OCI-M2 (cell line): Measurements from ENCODE around the gene RGS7.

ENCODE experiments used
- DNase-seq: peaks from one replicate; lab custom pipeline; 2025; ENCODE audit not compliant: unreplicated experiment; lab: John Stamatoyannopoulos, UW

The RGS7 gene

DNA sequence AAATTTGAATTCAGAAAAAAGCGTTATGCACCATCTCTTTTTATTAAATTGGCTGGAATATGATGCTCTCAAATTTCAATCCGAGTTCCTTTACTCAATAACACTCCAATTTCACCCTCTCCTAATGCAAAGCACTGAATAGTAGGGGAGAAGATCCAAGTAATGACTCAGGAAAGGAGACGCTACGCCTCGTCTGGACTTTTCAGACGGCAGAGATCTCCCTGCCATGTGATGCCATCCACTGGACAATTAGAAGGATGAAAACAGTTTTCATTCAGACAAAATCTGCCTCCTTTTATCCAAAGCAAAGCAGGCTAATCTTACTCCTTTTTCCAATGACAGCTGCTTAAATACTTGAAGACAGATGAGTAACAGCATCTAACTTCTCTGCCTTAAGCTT, 502.6 kb downstream of the RGS7 start:
- no peak for DNase-seq

DNA sequence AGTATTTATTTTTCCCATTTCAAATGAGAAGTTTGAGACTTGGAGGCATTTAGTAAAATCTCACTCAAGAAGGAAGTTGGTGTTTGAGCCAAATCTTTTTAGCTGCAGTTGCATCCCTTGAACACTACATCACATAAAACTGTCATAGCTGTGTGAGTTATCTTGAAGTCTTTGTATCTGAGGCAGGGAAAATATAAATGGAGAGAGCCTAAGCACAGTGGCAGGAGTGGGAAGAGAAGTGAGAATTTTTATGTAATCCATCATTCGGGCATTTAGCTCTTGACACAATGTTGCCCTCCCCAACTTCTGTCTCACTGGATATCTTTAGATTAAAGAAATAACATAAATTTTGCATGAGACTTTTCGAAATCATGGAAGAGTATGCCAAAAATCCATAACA, 509.7 kb downstream of the RGS7 start:
- DNase-seq: no peak

DNA sequence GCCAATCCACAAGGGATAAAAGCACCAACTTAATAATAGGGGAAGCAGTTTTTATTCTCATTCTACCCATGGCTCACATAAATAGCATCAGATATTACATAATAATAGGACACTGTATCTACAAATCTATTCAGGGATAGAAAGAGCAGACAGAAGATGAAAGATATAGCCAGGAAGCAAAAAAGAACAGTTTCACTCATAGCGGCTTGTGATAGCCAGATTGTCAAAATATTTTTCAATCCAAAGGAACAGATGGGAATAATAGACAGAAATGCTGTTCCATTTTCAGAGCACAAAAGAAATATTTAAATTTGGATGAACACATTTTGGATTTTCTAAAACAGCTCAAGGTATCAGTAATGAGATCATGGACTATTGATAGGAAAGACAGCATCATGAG, 512.5 kb downstream of the RGS7 start:
- no peak for DNase-seq

DNA sequence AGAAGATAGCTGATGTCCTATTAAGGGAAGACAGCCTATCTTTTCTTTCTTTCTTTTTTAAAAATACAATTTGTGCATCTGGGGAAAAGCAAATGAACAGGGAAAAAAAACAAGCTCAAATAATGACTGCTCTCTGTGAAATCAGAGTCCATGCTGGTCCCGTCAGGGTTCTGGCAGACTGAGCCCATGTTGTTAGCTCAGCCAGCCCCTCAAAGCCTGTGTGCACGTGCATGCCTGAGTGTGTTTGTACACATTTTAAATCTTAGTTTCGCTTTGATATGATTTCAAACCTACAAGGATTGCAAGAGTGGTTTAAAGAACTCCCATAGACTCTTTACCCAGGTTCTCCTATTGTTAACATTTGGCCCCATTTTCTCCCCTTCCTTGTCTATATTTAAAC, 513.2 kb downstream of the RGS7 start:
- no peak for DNase-seq

GRCh38 chr1:240836271-240836670, 520.7 kb downstream of the RGS7 start:
- DNase-seq: no peak

GRCh38 chr1:240835291-240835690, 521.7 kb downstream of the RGS7 start:
- DNase-seq: no peak

GRCh38 chr1:240833075-240833474, 523.9 kb downstream of the RGS7 start:
- DNase-seq: no peak

GRCh38 chr1:240831922-240832321, 525.1 kb downstream of the RGS7 start:
- DNase-seq: no peak

DNA sequence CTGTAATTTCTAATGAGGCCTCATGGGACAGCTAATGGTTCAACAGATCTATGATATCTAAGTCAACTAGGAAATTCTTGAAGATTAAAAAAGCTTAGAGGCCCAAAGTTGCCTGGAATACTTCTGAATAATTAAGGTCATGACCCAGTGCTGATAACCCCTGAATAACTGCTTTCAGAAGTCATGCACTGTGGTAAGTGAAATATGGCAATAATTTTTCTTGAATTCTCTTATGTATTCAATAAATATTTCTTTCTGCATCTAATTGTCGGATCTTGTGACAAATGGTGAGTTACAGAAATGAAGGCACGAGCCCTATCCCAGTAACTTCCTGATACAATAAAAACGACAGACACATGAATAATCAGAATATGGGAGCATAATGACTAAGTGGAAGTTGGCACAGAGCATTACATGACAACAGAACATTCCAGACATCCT, 525.8 kb downstream of the RGS7 start:
- no peak for DNase-seq

DNA sequence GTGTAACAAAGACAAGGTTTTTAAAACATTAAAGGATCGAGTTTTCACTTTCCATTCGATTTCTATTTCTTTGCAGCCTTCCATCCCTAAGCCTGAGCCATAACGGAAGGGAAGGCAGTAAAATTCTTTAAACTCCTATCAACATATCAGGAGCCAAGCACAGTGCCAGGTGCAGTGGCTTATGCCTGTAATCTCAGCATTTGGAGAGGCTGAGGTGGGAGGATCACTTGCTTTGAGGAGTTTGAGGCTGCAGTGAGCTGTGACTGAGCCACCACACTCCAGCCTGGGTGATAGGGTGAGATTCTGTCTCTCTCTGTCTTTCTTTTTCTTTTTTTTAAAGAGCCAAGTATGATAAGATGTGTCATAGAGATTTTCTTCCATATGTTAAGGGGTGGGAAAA, 527.5 kb downstream of the RGS7 start:
- no peak for DNase-seq

- DNase-seq: no peak
These were observed 529.2 kb downstream of the RGS7 start for GRCh38 chr1:240827786-240828185.

- DNase-seq: no peak
These were observed 532.8 kb downstream of the RGS7 start for GRCh38 chr1:240824238-240824637.

DNA sequence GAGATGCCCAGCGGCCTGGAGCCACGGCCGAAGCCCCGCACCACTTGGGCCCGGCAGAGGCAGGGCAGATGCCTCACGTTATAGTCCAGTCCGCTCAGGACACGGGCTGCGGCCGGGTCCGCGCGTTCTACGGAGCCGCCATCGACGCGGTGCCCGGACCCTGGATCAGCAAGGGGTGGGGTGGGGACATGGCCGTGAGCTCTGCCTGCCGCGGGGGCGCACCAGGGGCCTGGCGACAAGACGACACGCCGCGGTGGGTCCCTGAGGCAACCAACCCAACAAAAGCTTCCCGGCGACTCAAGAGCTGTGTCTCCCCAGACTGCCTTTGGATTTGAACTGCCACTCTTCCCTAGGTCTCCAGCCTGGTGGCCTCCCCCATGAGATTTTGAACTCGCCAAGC, 533.6 kb downstream of the RGS7 start:
- DNase-seq: no peak

- DNase-seq: no peak
These were observed 535.1 kb downstream of the RGS7 start for GRCh38 chr1:240821925-240822324.

DNA sequence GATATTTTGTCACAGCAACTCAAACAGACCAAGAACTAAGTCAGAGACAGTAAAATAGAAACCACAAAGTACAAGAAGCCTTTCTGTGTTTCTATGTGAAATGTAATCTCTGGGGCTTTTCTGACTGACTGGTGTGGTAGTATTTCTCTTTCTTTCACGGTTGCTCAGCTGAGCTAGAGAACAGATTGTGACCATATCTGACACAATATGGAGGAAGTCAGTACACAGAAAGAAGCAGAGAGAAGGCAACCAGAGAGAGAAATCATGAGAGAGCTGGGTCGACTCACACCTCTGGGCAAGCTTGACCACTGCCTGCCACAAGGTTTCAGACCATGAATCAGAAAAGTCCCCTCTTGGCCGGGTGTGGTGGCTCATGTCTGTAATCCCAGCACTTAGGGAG, 536.2 kb downstream of the RGS7 start:
- no peak for DNase-seq

DNA sequence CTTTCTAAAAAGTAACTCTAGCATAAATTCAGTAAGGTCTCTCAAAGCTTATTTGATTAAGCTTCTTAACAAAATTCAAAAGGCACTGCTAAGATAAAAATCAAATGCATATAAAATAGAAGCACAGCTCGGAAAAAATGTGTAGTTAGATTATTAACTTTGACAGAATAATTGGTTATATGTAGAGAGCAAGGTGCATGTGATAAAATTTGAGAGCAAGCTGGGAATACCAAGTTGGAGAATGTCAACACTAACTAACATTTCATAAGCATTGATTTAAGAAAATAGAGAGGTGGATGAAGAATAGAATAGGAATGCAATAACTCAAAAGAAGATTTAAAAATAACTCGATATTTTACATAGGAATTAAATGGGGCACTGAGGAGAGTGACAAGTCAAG, 540.5 kb downstream of the RGS7 start:
- DNase-seq: no peak

- no peak for DNase-seq
These were observed 543.3 kb downstream of the RGS7 start for GRCh38 chr1:240813720-240814119.

DNA sequence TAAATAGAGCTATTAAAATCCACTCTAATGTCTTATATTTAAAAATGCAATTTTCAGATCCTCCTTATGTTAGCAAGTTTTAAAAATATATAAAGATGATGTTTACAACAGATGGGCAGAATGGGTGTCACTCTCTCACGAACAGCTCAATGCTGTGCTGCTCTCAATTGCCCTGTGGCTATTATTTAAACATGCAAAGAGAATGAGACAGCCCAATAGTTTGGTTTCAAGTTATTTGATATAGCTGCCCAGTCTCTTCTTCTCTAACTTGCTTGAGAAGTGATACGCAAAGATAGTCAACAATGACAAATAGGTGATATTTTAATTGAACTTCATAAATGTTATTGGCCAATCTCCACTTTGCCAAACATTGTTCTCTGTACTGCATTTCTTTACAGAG, 545.7 kb downstream of the RGS7 start:
- no peak for DNase-seq

GRCh38 chr1:240808381-240808780, 548.6 kb downstream of the RGS7 start:
- no peak for DNase-seq

GRCh38 chr1:240806200-240806745, 550.7 kb downstream of the RGS7 start:
- DNase-seq: no peak

DNA sequence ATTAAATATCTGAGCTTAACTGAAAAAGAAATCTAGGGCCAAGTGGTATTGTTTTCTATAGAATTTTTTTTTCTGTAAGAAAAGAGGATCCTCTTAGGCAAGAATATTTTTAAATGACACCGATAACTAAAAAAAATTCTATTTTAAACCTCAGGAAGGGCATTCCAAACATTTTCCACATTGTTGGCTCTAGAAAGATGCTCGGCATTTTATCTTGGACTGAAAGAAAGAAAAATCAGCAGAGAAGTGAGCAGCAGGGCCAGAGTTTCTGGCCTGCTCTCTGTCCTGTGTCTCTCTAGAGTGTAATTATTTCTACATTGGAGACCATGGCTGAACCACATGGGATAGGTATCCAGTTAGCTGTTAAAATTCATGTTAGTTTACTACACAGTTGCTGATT, 552.5 kb downstream of the RGS7 start:
- no peak for DNase-seq

DNA sequence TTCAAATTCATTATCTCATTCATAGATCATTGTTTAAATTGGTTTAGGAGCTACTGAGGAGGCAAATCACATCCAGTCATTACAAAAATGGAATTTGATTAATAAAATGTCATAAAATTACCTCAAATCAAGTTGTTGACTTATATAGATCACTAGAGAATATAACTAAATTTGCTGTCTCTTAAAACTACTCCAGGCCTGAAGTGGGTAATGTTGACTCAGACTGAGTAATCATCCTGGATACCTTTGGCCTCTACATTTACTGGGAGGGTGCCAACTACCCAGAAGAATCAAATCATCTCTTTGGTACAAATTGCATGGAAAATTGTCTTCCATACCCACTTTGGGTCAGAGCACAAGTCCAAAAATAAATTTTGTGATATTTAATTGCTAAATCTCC, 553.9 kb downstream of the RGS7 start:
- DNase-seq: no peak

DNA sequence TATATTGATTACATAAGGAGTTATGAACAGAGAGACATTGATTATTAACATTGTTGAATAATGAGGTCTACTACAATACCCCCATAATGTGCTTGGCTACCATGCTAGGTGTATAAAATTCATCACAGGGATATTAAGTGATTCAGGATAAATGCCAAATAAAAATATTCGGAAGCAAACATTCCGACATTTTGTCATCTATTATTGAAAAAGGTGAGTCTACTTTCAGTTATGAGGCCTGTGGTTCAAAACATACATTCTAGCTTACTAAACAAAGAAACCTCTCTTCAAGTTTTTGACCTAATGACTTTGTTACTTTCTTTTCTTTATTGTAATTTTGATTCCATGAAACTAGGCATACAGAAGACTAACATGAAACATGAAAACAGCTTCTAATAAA, 554.7 kb downstream of the RGS7 start:
- no peak for DNase-seq

- DNase-seq: no peak
These were observed 555.6 kb downstream of the RGS7 start for GRCh38 chr1:240801442-240801841.
